PC-9 (cell line): ENCODE data around the gene HLTF. TPM values are rescaled to one million over a fixed set of nuclear protein-coding genes. Genes with fewer than 3 reads are reported as not detected.

Source experiments
- BruUV-seq: library from RNA; stranded (reverse); fragments of 400-500 nt; replicated peaks from 2 replicates; lab custom pipeline; 2021; lab: Mats Ljungman, UMichigan
- CTCF ChIA-PET: fragments of 300-600 bp; sonication (Branson Sonifier 250); formaldehyde crosslinking; loops from one replicate; lab custom pipeline; 2022; ENCODE audit warnings: antibody characterized with exemption; lab: Charles Lee
- POLR2A ChIA-PET: fragments of 300-600 bp; sonication (Branson Sonifier 250); formaldehyde crosslinking; loops from one replicate; lab custom pipeline; 2022; ENCODE audit warnings: antibody characterized with exemption; ENCODE audit not compliant: unreplicated experiment; lab: Charles Lee
- DNase-seq, 2 experiments: peaks; one replicate each; pipeline versions ENCODE4 v3.0.0 to v3.0.0-alpha.2; 2015 to 2022; ENCODE audit warnings: mixed read lengths in 1 of 2
- H2AFZ ChIP-seq: fragments of 200-600 bp; sonication (generic); 2 replicates; pipeline ENCODE4 v1.8.1; 2017; ENCODE audit warnings: antibody characterized with exemption
- H3F3A ChIP-seq: fragments of 200-600 bp; sonication (generic); 2 replicates; pipeline ENCODE4 v1.8.1; 2017; ENCODE audit warnings: antibody characterized with exemption, mild to moderate bottlenecking, low read depth; ENCODE audit not compliant: insufficient read depth
- H3K27ac ChIP-seq: fragments of 200-600 bp; sonication (generic); 2 replicates; pipeline ENCODE4 v1.6.1; 2016; ENCODE audit warnings: mixed run types
- H3K27me3 ChIP-seq: fragments of 200-600 bp; sonication (generic); 2 replicates; pipeline ENCODE4 v1.6.1; 2016; ENCODE audit warnings: low read depth, mixed run types; ENCODE audit not compliant: insufficient read depth
- H3K36me3 ChIP-seq: fragments of 200-600 bp; sonication (generic); 2 replicates; pipeline ENCODE4 v1.6.1; 2016; ENCODE audit warnings: low read depth, mixed run types
- H3K4me1 ChIP-seq: fragments of 200-600 bp; sonication (generic); replicated peaks from 2 replicates; pipeline ENCODE4 v1.6.1; 2016; ENCODE audit warnings: mixed run types; ENCODE audit not compliant: insufficient read depth
- H3K4me2 ChIP-seq: fragments of 200-600 bp; sonication (generic); 2 replicates; pipeline ENCODE4 v1.6.1; 2017; ENCODE audit warnings: mixed run types
- H3K4me3 ChIP-seq: fragments of 200-600 bp; sonication (generic); 2 replicates; pipeline ENCODE4 v1.6.1; 2016; ENCODE audit warnings: mixed run types
- H3K79me2 ChIP-seq: fragments of 200-600 bp; sonication (generic); 2 replicates; pipeline ENCODE4 v1.6.1; 2017; ENCODE audit warnings: low read depth, mixed run types
- H3K9me2 ChIP-seq: fragments of 200-600 bp; sonication (generic); 2 replicates; pipeline ENCODE4 v1.8.1; 2017; ENCODE audit warnings: mild to moderate bottlenecking; ENCODE audit not compliant: insufficient read depth
- H3K9me3 ChIP-seq: fragments of 200-600 bp; sonication (generic); 2 replicates; pipeline ENCODE4 v1.8.1; 2016; ENCODE audit warnings: low read depth; ENCODE audit not compliant: insufficient read depth
- H4K20me1 ChIP-seq: fragments of 200-600 bp; sonication (generic); 2 replicates; pipeline ENCODE4 v1.8.1; 2017; ENCODE audit not compliant: insufficient read depth
- CTCF ChIP-seq: fragments of 200-600 bp; sonication (generic); conservative IDR thresholded peaks from 2 replicates; pipeline ENCODE4 v1.6.1; 2017; ENCODE audit warnings: mixed run types, antibody characterized with exemption, mild to moderate bottlenecking, moderate library complexity
- EZH2 ChIP-seq: fragments of 200-600 bp; sonication (generic); IDR thresholded peaks from 2 replicates; pipeline ENCODE4 v1.8.0; 2017; ENCODE audit warnings: antibody characterized with exemption, low read depth
- intact Hi-C: fragments of 100-400 bp; cut with micrococcal nuclease; formaldehyde crosslinking; loops from one replicate; pipeline ENCODE4 v1.10.0; 2022; ENCODE audit not compliant: unreplicated experiment
- total RNA-seq: library from RNA; stranded (reverse); gene quantifications from 2 replicates; pipeline ENCODE4 v1.2.3, GENCODE V29; 2021

The HLTF gene
- total RNA-seq, 1 experiment from 2014 or later, result 38.3 TPM

- Histone ChIP-seq H3K9me2 (no peaks in the 10 kb centered on the region), H4K20me1 (no peaks in the 10 kb centered on the region), H3K27me3 (no peaks in the 10 kb centered on the region), H3K36me3 (no peaks in the 10 kb centered on the region), H3K27ac (no peak overlapping the region), H3K9me3 (no peaks in the 10 kb centered on the region), H3K4me2 (no peak overlapping the region), H3K4me3 (no peak overlapping the region), H3K79me2 (no peaks in the 10 kb centered on the region), H3F3A (peaks cover 14% of the 10 kb centered on the region; the same call in 1 of the 2 replicates), H3K4me1 (peaks cover 7% of the 10 kb centered on the region; the same call in 1 of the 2 replicates), H2AFZ (no peak overlapping the region)
- intact Hi-C loops, result no loop called here
- CTCF ChIA-PET, result interaction anchor here (0.5 kb wide), 1 partner anchor 48 kb away, joined by 5 read pairs; no protein-coding TSS in a partner anchor
- no TSS peak for BruUV-seq
- POLR2A ChIA-PET, result no interaction called here
- DNase-seq, result peak; percentile 7 to 47
- TF ChIP-seq EZH2 (no peak), CTCF (no peak)
These were observed 82.6 kb downstream of the HLTF start for GRCh38 chr3:149003653-149004305.

- no peaks in the 10 kb centered on the region for H3K9me2 ChIP-seq
- H3K9me3 ChIP-seq, result no peaks in the 10 kb centered on the region
- H3K4me1 ChIP-seq, result peaks cover 7% of the 10 kb centered on the region; the same call in 1 of the 2 replicates
- no peaks in the 10 kb centered on the region for H3K27me3 ChIP-seq
- POLR2A ChIA-PET, result no interaction called here
- no peak overlapping the region for H3K4me2 ChIP-seq
- H3K36me3 ChIP-seq, result no peaks in the 10 kb centered on the region
- no peak for TF ChIP-seq EZH2
- TF ChIP-seq CTCF, result no peak
- H4K20me1 ChIP-seq, result no peaks in the 10 kb centered on the region
- H3K4me3 ChIP-seq, result no peak overlapping the region
- H3K79me2 ChIP-seq, result no peaks in the 10 kb centered on the region
- intact Hi-C loops, result no loop called here
- CTCF ChIA-PET, result no interaction called here
- peaks cover 14% of the 10 kb centered on the region; the same call in 1 of the 2 replicates for H3F3A ChIP-seq
- no TSS peak for BruUV-seq
- no peak overlapping the region for H2AFZ ChIP-seq
- no peak for DNase-seq
- H3K27ac ChIP-seq, result no peak overlapping the region
These were observed 84.6 kb downstream of the HLTF start for GRCh38 chr3:149001727-149002126.

GRCh38 chr3:149000206-149000745 lies 86.1 kb downstream of the HLTF start:
- Histone ChIP-seq H3K9me3 (no peaks in the 10 kb centered on the region), H3K27me3 (no peaks in the 10 kb centered on the region), H3K4me1 (peaks cover 7% of the 10 kb centered on the region; the same call in 1 of the 2 replicates), H3K27ac (no peak overlapping the region), H3K79me2 (no peaks in the 10 kb centered on the region), H2AFZ (no peak overlapping the region), H3K9me2 (no peaks in the 10 kb centered on the region), H3K4me2 (no peak overlapping the region), H3F3A (peaks cover 14% of the 10 kb centered on the region; the same call in 1 of the 2 replicates), H3K4me3 (no peak overlapping the region), H4K20me1 (no peaks in the 10 kb centered on the region), H3K36me3 (no peaks in the 10 kb centered on the region)
- intact Hi-C loops, result no loop called here
- DNase-seq, result no peak
- no peak for TF ChIP-seq EZH2
- TF ChIP-seq CTCF, result no peak
- BruUV-seq, result no TSS peak
- POLR2A ChIA-PET, result interaction anchor here (0.6 kb wide), 1 partner anchor 517 kb away, joined by 4 read pairs; no protein-coding TSS in a partner anchor
- CTCF ChIA-PET, result no interaction called here
